Ishikawa (cell line): ENCODE measurements around the gene SSMEM1.

Experiments
- CEBPB ChIP-seq: IDR thresholded peaks from 2 replicates; pipeline ENCODE4 v1.6.1; 2012
- FOXM1 ChIP-seq: IDR thresholded peaks from 2 replicates; pipeline ENCODE4 v1.6.1; 2012; ENCODE audit warnings: low read depth, borderline replicate concordance
- RAD21 ChIP-seq: IDR thresholded peaks from 2 replicates; pipeline ENCODE4 v1.6.1; 2012; ENCODE audit warnings: low read depth
- TAF1 ChIP-seq: IDR thresholded peaks from 2 replicates; pipeline ENCODE4 v1.6.1; 2012; ENCODE audit warnings: low read depth, mild to moderate bottlenecking
- TF ChIP-seq, protein P1 (sequence below): IDR thresholded peaks from 2 replicates; pipeline ENCODE4 v1.6.1; 2012; ENCODE audit warnings: low read depth, mild to moderate bottlenecking

DNA sequence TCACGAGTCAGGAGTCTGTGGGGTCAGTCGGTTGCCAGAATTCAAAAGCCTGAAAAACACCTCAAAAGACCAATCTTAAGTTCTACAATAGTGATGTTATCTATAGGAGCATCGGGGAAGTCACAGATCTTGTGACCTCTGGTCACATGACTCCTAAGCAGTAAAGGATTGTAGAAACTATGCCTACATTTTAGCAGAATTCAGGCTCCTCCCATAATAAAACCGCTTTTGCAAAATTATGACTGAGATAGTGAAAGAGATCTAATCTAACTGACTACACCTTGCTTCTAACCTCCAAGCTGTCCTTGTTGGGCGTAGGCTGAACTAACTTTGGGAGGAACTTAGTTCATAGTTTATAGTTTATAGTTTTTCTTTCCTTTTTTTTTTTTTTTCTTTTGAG, 16.6 kb downstream of the SSMEM1 start:
- TF ChIP-seq CEBPB (no peak), FOXM1 (no peak), RAD21 (no peak), TAF1 (no peak)
- TF ChIP-seq, protein P1, sequence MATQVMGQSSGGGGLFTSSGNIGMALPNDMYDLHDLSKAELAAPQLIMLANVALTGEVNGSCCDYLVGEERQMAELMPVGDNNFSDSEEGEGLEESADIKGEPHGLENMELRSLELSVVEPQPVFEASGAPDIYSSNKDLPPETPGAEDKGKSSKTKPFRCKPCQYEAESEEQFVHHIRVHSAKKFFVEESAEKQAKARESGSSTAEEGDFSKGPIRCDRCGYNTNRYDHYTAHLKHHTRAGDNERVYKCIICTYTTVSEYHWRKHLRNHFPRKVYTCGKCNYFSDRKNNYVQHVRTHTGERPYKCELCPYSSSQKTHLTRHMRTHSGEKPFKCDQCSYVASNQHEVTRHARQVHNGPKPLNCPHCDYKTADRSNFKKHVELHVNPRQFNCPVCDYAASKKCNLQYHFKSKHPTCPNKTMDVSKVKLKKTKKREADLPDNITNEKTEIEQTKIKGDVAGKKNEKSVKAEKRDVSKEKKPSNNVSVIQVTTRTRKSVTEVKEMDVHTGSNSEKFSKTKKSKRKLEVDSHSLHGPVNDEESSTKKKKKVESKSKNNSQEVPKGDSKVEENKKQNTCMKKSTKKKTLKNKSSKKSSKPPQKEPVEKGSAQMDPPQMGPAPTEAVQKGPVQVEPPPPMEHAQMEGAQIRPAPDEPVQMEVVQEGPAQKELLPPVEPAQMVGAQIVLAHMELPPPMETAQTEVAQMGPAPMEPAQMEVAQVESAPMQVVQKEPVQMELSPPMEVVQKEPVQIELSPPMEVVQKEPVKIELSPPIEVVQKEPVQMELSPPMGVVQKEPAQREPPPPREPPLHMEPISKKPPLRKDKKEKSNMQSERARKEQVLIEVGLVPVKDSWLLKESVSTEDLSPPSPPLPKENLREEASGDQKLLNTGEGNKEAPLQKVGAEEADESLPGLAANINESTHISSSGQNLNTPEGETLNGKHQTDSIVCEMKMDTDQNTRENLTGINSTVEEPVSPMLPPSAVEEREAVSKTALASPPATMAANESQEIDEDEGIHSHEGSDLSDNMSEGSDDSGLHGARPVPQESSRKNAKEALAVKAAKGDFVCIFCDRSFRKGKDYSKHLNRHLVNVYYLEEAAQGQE, result no peak
